VCaP (cell line): ENCODE measurements around the gene DOK6.
"Not testable (repeated sequence)": the region's sequence is repeated elsewhere in the genome, so short reads cannot be mapped to it uniquely, and the experiment has no call there.

Experiments used
- H3K27ac ChIP-seq: fragments of 450-650 bp; 2 replicates; pipeline ENCODE4 v1.5.1; 2017
- CTCF ChIP-seq: fragments of 450-650 bp; conservative IDR thresholded peaks from 2 replicates; pipeline ENCODE4 v1.5.1; 2017; ENCODE audit warnings: mild to moderate bottlenecking, moderate library complexity

Gene DOK6

GRCh38 chr18:69400253-69400975 is at the start of gene DOK6:
DOK6 (plus strand) TSS chr18:69400888.
- H3K27ac ChIP-seq = no peak within 1 kb of the TSS
- TF ChIP-seq CTCF = no peak

- no peak overlapping the region for H3K27ac ChIP-seq
- no peak for TF ChIP-seq CTCF
Measured at GRCh38 chr18:69353023-69353422, 47.7 kb upstream of the DOK6 start.

DNA sequence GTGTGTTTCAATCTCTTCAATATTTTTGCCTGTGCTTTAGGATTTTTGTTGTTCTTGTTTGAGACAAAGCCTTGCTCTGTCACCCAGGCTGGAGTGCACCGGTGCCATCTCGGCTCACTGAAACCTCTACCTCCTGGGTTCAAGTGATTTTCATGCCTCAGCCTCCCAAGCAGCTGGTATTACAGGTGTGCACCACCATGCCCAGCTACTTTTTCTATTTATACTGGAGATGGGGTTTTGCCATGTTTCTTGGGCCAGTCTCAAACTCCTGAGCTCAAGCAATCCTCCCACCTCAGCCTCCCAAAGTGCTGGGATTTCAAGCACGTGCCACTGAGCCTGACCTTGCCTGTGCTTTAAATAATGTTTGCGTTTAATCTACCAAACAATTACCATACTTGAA is 43.1 kb upstream of the DOK6 start:
- H3K27ac ChIP-seq = no peak overlapping the region
- no peak for TF ChIP-seq CTCF

DNA sequence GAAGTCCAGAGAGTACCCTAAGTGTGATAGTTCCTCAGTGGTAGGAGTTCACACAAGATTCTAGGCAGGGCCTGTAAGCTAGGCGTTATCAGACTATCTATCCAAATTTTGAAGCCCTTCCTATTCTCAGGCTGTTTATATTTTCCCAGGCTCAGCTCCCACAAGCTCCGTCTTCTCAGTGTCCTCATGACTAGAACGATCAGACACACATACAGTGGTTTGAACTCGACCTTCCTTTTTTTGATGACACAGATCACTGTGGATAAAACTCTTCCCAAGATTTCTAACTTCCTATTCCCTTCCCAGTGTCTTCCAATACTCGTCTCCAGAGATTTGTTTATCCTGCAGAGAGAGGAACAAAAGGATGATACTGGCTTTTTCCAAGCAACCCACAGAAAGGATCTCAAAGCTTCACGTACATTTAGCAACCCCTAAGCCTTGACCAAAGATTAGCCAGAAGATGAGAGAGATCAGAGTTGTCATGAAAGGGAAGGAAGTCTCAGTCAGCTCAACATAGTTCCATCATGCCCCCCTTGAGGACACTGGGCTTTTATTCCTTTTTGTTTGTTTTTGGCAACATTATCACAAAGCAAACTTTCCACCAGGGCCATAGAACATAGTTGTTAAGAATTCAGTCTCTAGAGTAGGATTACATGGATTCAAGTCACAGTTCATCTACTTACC is 42.3 kb upstream of the DOK6 start:
- no peak overlapping the region for H3K27ac ChIP-seq
- no peak for TF ChIP-seq CTCF

DNA sequence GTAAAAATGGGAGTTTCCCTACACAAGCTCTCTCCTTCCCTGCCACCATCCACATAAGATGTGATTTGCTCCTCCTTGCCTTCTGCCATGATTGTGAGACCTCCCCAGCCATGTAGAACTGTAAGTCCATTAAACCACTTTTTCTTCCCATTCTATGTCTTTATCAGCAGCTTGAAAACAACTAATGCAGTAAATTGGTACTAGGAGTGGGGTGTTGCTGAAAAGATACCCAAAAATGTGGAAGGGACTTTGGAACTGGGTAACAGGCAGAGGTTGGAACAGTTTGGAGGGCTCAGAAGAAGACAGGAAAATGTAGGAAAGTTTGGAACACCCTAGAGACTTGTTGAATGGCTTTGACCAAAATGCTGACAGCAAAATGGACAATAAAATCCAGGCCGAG is 40.9 kb upstream of the DOK6 start:
- not testable (repeated sequence) for H3K27ac ChIP-seq

DNA sequence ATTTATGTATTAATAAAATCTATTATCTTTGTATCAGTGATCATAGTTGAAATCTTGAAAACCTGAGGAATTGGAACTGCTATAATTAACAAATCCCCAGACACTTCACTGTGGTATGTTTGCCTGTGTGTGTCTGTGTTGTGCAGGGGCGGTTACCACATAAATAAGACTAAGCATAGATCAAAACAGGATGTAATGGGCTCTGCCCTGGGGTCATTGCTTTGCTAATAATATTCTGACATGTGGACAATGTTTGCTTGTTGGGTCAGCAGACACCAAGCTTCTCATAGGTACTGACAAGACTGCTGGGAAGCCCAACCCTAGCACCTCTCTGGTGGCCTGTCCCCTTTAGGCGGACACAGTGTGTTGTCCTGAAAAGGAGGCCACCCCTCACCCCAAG is 35.8 kb upstream of the DOK6 start:
- H3K27ac ChIP-seq = no peak overlapping the region
- no peak for TF ChIP-seq CTCF

DNA sequence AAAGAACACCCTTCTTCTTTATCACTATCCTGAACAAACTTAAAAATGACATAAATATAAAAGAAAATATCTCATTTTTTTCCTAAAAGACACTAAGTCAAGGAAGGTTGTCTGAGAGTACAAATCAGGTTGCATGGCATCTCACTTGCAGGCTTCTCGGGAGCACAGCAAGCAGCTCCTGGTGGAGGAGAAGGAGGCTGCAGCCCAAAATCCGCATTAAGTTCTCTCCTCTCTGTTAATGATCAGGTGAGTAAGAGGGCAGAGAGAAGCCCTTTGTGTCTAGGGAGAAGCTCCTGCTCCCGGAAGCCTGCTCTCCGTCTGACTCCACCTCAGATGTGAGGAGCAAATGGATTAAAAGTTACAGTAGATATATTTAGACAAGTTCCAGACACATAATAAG is 35.0 kb upstream of the DOK6 start:
- H3K27ac ChIP-seq = no peak overlapping the region
- TF ChIP-seq CTCF = no peak

- TF ChIP-seq CTCF = no peak
- no peak overlapping the region for H3K27ac ChIP-seq
Measured at GRCh38 chr18:69367104-69367503, 33.6 kb upstream of the DOK6 start.
